Hematopoietic multipotent progenitor cell treated with erythropoietin and hydrocortisone succinate and interleukin-3 and kit ligand, for 4 days (in vitro differentiated cells): ENCODE measurements around the gene SH2B3.
A peak's percentile ranks its signal among the peaks of the same experiment; 100 is the strongest.

Experiments
- DNase-seq: peaks from one replicate; pipeline ENCODE4 v3.0.0-alpha.2; 2015

The SH2B3 gene

DNA sequence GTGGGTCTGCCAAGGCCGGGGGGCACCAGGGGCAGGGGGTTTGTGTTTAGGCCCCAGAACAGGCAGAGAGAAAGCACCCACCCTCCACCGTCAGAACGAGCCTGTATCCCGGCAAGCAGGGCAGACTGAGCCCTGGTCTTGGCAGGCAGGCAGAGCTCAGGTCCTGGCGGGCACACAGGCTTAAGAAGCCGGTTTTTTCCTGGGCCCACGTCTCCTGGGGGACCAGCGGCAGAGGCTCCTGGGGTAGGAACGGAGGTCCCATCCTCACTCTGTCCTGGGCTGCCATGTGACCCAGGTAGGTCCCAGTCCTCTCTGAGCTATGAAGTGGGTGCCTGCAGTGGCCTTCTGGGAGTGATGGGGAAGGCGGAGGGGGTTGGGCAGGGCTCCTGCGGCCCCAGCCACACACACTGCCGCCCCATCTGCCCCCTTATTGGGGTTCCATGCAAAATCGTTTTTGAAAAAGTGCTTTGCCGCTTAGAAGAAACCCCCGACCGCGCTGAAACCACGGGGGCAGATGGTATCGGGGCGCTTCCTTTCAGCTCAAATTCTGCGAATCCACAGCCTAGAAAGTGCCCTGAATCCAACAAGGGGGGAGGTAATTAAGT lies 24.2 kb downstream of the SH2B3 start:
- DNase-seq: peak; percentile 92

DNA sequence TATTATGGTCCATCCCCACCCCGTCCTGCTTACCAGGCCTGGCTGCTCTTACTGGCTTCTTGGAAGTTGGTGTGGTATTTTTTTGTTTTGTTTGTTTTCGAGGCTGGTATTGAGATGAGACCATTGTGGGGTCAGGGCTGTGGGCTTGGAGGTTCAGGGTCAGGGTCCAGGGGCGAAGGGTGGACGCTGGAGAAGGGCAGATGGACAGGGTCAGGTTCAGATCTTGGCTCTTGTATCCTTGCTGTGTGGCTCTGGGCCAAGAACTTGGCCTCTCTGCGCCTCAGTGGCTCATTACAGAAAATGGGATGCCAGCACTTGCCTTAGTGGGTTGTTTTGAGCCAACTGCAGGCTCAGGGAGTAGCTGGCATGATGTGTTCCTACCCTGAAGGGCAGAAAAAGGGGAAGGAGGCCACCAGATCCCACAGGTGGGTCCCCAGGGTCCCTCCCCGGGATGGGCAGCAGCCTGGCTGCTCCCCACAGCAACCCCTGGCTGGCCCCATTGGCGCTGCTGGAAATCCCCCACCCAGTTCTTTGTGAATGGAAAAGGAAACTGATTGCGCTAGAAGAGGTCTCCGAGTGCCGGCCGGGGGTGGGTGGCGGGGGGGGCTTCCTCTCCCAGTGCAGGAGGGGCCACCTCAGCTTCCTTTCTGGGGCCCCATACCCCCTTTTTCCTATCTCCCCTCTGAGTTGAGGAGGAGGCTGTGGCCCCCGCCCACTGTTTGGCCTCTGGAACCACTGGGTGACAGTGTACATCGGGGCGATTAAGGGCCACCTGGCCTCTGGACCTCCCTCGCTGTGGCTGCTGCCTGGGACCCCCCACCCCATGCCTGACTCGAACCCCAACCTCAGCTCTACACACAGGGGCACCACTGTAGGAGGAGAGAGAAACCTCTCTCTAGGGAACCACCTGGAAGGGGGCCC lies 25.0 kb downstream of the SH2B3 start:
- DNase-seq: peak; percentile 52

GRCh38 chr12:111431772-111432171 lies 26.0 kb downstream of the SH2B3 start:
- no peak for DNase-seq

GRCh38 chr12:111434049-111434448 lies 28.3 kb downstream of the SH2B3 start:
- no peak for DNase-seq

DNA sequence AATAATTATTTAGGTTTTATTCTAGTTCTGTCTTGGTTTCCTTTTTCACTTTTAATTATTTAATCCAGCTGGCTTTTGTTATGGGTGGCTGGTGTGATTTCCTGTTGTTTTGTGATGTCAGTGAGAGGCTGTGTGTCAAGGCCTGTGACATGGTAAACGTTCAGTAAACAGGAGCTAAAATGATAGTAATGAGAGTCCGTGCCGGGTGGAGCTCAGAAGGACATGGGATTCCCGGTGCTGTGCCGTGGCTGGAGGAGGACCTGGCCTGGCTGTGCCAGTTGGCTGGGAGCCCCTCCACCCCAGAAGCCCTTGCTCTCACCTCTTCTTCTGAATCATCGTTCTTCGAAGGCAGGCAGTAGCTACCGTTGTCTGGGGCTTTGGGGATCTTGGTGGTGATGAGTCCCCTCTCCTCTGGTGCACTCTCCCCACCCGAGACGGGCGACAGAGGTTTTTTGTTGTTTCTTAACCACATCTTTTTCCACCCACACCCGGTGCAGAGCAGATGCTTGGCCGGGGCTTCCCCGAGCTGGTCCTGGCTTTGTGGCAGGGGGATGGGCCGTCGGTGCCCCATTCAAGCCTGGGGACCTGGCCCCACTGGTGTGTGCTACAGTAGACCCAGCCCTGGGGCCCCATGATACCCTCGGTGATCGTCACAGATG lies 29.1 kb downstream of the SH2B3 start:
- DNase-seq: peak; percentile 78

- peak; percentile 47 for DNase-seq
Measured at GRCh38 chr12:111435661-111436201, 30.0 kb downstream of the SH2B3 start.

DNA sequence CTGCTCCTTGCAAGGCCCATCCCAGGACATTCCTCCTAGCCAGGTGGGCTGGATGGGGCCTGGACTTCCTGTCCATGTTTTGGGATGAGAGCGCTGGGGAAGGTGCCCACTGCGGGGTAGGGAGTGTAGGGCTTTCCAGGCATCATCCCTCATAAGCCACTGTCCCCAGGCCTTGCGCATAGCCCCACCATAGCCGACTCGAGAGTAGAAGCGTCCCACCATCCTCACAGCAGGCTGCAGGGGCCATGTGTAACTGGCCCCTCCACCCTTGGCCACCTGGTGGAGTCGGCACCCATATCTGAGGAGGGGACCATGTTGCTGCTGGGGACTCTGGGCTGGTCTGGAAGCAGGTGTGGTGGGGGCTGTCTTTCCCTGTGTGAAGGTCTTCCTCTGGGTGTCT lies 30.5 kb downstream of the SH2B3 start:
- DNase-seq: peak; percentile 12

- DNase-seq: no peak
Measured at GRCh38 chr12:111436811-111437210, 31.1 kb downstream of the SH2B3 start.

DNA sequence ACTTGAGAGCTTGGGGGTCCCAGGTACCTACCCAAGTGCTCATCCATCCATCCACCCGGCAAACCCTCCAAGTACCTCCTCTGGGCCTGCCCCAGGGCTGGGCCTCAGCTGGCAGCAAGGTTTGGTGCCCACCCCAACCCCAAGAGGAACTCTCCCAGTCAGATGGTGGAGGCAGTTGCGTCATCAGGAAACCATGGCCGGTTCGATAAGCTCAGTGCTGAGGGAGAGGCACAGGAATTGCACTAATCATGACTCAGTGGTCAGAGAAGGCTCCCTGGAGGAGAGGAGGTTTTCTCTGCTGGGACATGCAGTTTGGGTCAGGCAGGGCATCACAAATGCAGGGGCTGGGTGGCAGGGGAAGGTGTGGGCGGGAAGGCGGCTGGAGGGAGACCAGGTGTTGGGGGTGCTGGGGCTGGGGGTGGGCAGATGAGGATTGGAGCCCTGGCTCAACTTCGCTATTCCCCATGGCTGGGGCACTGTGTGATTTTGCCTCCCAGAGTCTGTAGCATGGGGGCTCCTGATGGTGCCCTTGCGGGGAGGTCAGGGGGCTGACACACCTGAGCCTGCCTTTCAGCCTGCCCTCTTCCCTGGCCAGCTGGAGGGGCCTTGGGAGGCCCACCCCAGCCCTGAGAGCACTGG lies 32.2 kb downstream of the SH2B3 start:
- peak; percentile 96 for DNase-seq

DNA sequence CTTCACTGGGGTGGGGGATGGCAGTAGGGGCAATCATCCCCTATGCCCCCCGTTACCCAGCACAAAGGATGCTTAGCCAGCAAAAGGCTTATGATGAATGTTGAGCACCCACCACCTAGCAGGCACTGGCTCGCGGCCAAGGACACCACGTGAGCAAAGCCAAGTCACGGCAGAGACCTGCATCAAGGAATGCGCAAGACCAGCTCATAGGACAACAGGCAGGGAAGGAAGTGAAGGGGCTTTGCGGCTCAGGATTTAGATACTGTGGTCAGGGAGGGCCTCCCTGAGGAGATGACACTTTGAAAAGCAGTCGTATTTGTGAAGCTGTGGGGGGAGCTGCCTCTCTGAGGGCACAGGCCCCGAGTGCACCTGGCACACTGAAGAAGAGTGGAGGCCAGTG lies 32.8 kb downstream of the SH2B3 start:
- DNase-seq: peak; percentile 91

GRCh38 chr12:111439657-111440151 lies 34.0 kb downstream of the SH2B3 start:
- DNase-seq: no peak

- no peak for DNase-seq
Measured at GRCh38 chr12:111440152-111440551, 34.4 kb downstream of the SH2B3 start.

GRCh38 chr12:111440631-111441030 lies 34.9 kb downstream of the SH2B3 start:
- DNase-seq: no peak

- DNase-seq: no peak
Measured at GRCh38 chr12:111441107-111441928, 35.6 kb downstream of the SH2B3 start.

DNA sequence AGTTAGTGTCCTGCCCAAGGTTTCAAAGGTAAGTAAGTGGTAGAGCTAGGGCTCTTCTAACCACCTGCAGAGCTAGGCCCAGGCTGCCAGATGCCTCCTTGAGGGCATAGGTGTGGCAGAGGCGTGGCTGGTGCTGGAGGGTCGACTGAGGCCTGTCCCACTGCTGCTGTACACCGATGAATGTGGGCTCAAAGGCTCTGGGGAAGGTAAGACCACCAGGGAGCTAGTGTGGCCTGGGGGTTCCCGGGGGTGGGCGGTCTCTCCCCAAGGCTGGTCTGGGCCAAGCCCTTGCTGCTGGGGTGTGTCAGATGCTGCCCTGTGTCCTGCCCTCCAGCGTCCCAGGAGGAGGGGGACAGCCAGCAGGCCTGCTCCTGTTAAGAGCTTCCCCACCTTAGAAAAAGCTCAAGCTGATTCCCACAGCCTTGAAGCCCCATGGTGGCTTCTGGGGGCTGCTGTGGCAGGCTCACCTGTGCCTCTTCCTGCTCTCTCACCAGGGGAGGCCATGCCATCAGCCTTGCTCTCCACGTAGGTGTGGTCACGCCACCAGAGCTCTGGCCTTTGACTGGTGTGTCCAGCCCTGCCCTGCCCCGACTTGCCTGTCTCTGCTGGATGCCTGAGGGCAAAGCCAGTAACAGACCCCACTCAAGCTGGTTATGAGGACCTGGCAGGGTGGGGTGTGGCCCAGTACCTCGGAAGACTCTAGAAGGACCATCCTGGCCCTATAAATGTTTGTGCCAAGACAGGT lies 36.8 kb downstream of the SH2B3 start:
- no peak for DNase-seq

- no peak for DNase-seq
Measured at GRCh38 chr12:111443086-111443485, 37.4 kb downstream of the SH2B3 start.

DNA sequence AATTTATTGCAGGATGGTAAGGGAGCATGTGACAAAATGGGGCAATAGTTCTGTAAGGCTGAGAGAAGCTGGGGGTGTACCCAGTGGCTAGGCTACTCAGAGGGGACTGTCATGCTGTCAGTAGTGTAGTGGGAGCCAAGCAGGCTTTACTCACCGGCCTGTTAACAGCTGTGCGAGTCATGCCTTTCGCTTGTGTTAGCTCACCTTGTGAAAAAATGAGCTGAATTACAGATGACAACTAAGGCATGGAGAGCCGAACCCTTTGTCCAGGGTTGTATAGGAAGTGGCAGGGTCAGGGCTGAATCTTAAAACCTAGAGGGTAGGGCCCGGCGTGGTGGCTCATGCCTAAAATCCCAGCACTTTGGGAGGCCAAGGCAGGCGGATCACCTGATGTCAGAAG lies 37.9 kb downstream of the SH2B3 start:
- DNase-seq: peak; percentile 46

- DNase-seq: no peak
Measured at GRCh38 chr12:111444314-111444924, 38.7 kb downstream of the SH2B3 start.

DNA sequence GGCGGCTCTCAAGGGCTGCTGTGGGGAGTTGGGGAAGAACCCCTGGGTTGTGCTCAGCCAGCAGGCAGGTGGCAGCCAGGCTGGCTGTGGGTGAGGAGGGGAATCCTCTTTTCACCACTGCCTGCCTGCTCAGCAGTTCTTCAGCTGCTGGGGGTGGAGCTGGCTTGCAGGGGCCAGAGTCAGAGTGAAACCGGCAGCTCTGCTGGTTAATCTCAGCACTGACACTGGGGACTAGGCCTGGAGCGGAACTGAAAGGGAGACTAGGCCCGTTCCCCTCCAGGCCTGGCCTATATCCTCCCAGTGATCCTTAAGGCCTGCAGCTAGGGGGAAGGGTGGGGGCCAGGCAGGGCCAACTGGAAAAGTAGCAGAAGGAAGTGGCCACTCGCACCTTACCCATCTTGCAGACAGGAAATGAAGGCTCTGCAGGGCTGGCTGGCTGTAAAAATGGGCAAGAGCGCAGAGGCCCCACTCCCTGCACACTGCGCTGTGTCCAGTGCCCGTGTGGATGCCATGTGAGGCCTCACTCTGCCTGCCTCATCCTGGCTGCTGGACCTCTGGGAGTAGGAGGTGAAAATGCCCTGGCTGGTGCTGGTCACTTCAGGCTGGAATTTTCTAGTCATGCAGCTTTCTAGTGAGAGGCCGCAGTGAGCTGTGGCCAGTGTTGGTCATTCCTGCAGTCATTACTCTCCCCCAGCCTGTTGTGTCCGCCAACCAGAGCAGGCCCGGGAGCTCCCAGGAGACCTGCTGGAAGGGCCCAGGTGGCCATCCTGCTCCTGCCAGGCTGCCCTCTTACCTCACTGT lies 39.4 kb downstream of the SH2B3 start:
- DNase-seq: peak; percentile 88
